IMR-90 (cell line): ENCODE measurements around the gene APLN. TPM values are rescaled to one million over a fixed set of nuclear protein-coding genes. Genes with fewer than 3 reads are reported as not detected.

Experiments used
- ATAC-seq: fragments of 200-7000 bp; cut with Tn5 transposase; 2 replicates; pipeline ENCODE4 v1.9.1; 2020; ENCODE audit warnings: low read depth, mild to moderate bottlenecking, moderate library complexity
- BruUV-seq: library from RNA; stranded (reverse); fragments of 400-500 nt; replicated peaks from 2 replicates; lab custom pipeline; 2021; lab: Mats Ljungman, UMichigan
- CTCF ChIA-PET: fragments of 300-600 bp; formaldehyde crosslinking; extraction: SDS; loops from one replicate; lab custom pipeline; 2021; ENCODE audit warnings: antibody characterized with exemption; lab: Yijun Ruan, JAX
- POLR2A ChIA-PET: fragments of 300-600 bp; sonication (Branson Sonifier 250); formaldehyde crosslinking; loops from one replicate; lab custom pipeline; 2022; ENCODE audit warnings: antibody characterized with exemption; ENCODE audit not compliant: unreplicated experiment; lab: Charles Lee
- DNase-seq: peaks from one replicate; pipeline ENCODE4 v3.0.0; 2013
- H2AFZ ChIP-seq: replicated peaks from 2 replicates; pipeline ENCODE3; 2013; ENCODE audit warnings: low read length, mild to moderate bottlenecking; ENCODE audit not compliant: poor library complexity
- H2AK5ac ChIP-seq: 2 replicates; pipeline ENCODE4 v1.6.1; 2013; ENCODE audit warnings: low read depth, low read length, inconsistent platforms
- H2AK9ac ChIP-seq: replicated peaks from 2 replicates; pipeline ENCODE3; 2013; ENCODE audit warnings: mild to moderate bottlenecking, low read depth, low read length, moderate library complexity; ENCODE audit not compliant: poor library complexity
- H2BK120ac ChIP-seq: 2 replicates; pipeline ENCODE4 v1.6.1; 2013; ENCODE audit warnings: low read depth, low read length, inconsistent platforms
- H2BK15ac ChIP-seq: 3 replicates; pipeline ENCODE4 v1.6.1; 2013; ENCODE audit warnings: low read depth, low read length, inconsistent platforms
- H2BK20ac ChIP-seq: 2 replicates; pipeline ENCODE4 v1.6.1; 2013; ENCODE audit warnings: low read depth, mild to moderate bottlenecking, inconsistent platforms, low read length, moderate library complexity
- H2BK5ac ChIP-seq: 2 replicates; pipeline ENCODE4 v1.6.1; 2013; ENCODE audit warnings: mild to moderate bottlenecking, low read depth, low read length, inconsistent platforms; ENCODE audit not compliant: poor library complexity, severe bottlenecking
- H3K14ac ChIP-seq: replicated peaks from 2 replicates; pipeline ENCODE4 v1.6.1; 2013; ENCODE audit warnings: low read depth, low read length, inconsistent platforms
- H3K18ac ChIP-seq: 2 replicates; pipeline ENCODE4 v1.6.1; 2013; ENCODE audit warnings: low read depth, low read length, control low read depth
- H3K23ac ChIP-seq: 2 replicates; pipeline ENCODE4 v1.6.1; 2013; ENCODE audit warnings: low read depth, low read length, inconsistent platforms
- H3K27ac ChIP-seq: 2 replicates; pipeline ENCODE4 v1.5.1; 2013; ENCODE audit warnings: mild to moderate bottlenecking, control low read depth, low read length; ENCODE audit not compliant: insufficient read depth
- H3K27me3 ChIP-seq: 2 replicates; pipeline ENCODE4 v1.6.1; 2013; ENCODE audit warnings: low read length; ENCODE audit not compliant: control insufficient read depth, insufficient read depth
- H3K36me3 ChIP-seq: 2 replicates; pipeline ENCODE4 v1.6.1; 2013; ENCODE audit warnings: low read length, mixed read lengths; ENCODE audit not compliant: control insufficient read depth, insufficient read depth
- H3K4ac ChIP-seq: 2 replicates; pipeline ENCODE4 v1.6.1; 2013; ENCODE audit warnings: low read depth, low read length, inconsistent platforms
- H3K4me1 ChIP-seq: 2 replicates; pipeline ENCODE4 v1.6.1; 2013; ENCODE audit warnings: low read length, mixed read lengths; ENCODE audit not compliant: control insufficient read depth, insufficient read depth
- H3K4me2 ChIP-seq: 2 replicates; pipeline ENCODE4 v1.6.1; 2013; ENCODE audit warnings: low read depth, mild to moderate bottlenecking, control low read depth, low read length, moderate library complexity
- H3K4me3 ChIP-seq: 2 replicates; pipeline ENCODE4 v1.5.1; 2013; ENCODE audit warnings: low read depth, mild to moderate bottlenecking, control low read depth, low read length, moderate library complexity; ENCODE audit not compliant: insufficient read depth
- H3K56ac ChIP-seq: 2 replicates; pipeline ENCODE4 v1.6.1; 2013; ENCODE audit warnings: low read length, inconsistent platforms; ENCODE audit not compliant: insufficient read depth; ENCODE audit errors: extremely low read depth
- H3K79me1 ChIP-seq, 2 experiments: 2 replicates each; pipeline ENCODE4 v1.6.1; 2013; ENCODE audit warnings: low read length in 2 of 2, inconsistent platforms in 1 of 2, low read depth in 1 of 2
- H3K9ac ChIP-seq: 2 replicates; pipeline ENCODE4 v1.6.1; 2013; ENCODE audit warnings: low read depth, low read length, control low read depth
- H3K9me1 ChIP-seq: 2 replicates; pipeline ENCODE4 v1.6.1; 2013; ENCODE audit warnings: low read length, inconsistent platforms; ENCODE audit not compliant: insufficient read depth
- H3K9me3 ChIP-seq: 2 replicates; pipeline ENCODE4 v1.6.1; 2013; ENCODE audit warnings: low read length; ENCODE audit not compliant: control insufficient read depth, insufficient read depth
- H4K20me1 ChIP-seq: 2 replicates; pipeline ENCODE4 v1.6.1; 2013; ENCODE audit warnings: low read length, inconsistent platforms; ENCODE audit not compliant: insufficient read depth
- H4K5ac ChIP-seq: 2 replicates; pipeline ENCODE4 v1.6.1; 2013; ENCODE audit warnings: mild to moderate bottlenecking, low read depth, low read length, control low read depth
- H4K8ac ChIP-seq, 2 experiments: 2 replicates each; pipeline ENCODE4 v1.6.1; 2013; ENCODE audit warnings: low read depth in 2 of 2, low read length in 2 of 2, control low read depth in 1 of 2, inconsistent platforms in 1 of 2
- H4K91ac ChIP-seq: 2 replicates; pipeline ENCODE4 v1.6.1; 2013; ENCODE audit warnings: low read depth, low read length, inconsistent platforms; ENCODE audit not compliant: insufficient read depth
- BHLHE40 ChIP-seq: fragments of 150-350 bp; IDR thresholded peaks from 2 replicates; pipeline ENCODE4 v1.6.1; 2016; ENCODE audit warnings: mild to moderate bottlenecking, low read depth, low read length
- CEBPB ChIP-seq: IDR thresholded peaks from 2 replicates; pipeline ENCODE4 v1.6.1; 2012; ENCODE audit warnings: low read depth, low read length, improper control_type of control experiment
- CHD1 ChIP-seq: IDR thresholded peaks from 2 replicates; pipeline ENCODE4 v1.6.1; 2012; ENCODE audit warnings: low read depth, low read length, improper control_type of control experiment
- CTCF ChIP-seq: conservative IDR thresholded peaks from 2 replicates; pipeline ENCODE4 v1.5.1; 2012; ENCODE audit warnings: mild to moderate bottlenecking, low read depth, low read length, improper control_type of control experiment
- FOS ChIP-seq: fragments of 150-350 bp; IDR thresholded peaks from 2 replicates; pipeline ENCODE4 v1.6.1; 2016; ENCODE audit warnings: low read depth, low read length
- MAFK ChIP-seq: IDR thresholded peaks from 2 replicates; pipeline ENCODE4 v1.6.1; 2012; ENCODE audit warnings: low read depth, low read length, improper control_type of control experiment
- MAZ ChIP-seq: IDR thresholded peaks from 2 replicates; pipeline ENCODE4 v1.6.1; 2012; ENCODE audit warnings: low read depth, mild to moderate bottlenecking, low read length, improper control_type of control experiment, moderate library complexity, borderline replicate concordance
- MXI1 ChIP-seq: IDR thresholded peaks from 2 replicates; pipeline ENCODE4 v1.6.1; 2012; ENCODE audit warnings: low read depth, mild to moderate bottlenecking, low read length, moderate library complexity, borderline replicate concordance
- NFE2L2 ChIP-seq: fragments of 150-350 bp; IDR thresholded peaks from 2 replicates; pipeline ENCODE4 v1.6.1; 2016; ENCODE audit warnings: low read depth, mild to moderate bottlenecking, low read length
- POLR2A ChIP-seq: IDR thresholded peaks from 2 replicates; pipeline ENCODE4 v1.6.1; 2012; ENCODE audit warnings: mild to moderate bottlenecking, low read depth, low read length
- RAD21 ChIP-seq: IDR thresholded peaks from 2 replicates; pipeline ENCODE4 v1.6.1; 2012; ENCODE audit warnings: low read length, improper control_type of control experiment
- RCOR1 ChIP-seq: IDR thresholded peaks from 2 replicates; pipeline ENCODE4 v1.6.1; 2012; ENCODE audit warnings: mild to moderate bottlenecking, low read length, improper control_type of control experiment; ENCODE audit not compliant: insufficient replicate concordance
- RFX5 ChIP-seq: IDR thresholded peaks from 2 replicates; pipeline ENCODE4 v1.8.0; 2012; ENCODE audit warnings: low read depth, mild to moderate bottlenecking, low read length, moderate library complexity
- SMC3 ChIP-seq: fragments of 150-350 bp; IDR thresholded peaks from 2 replicates; pipeline ENCODE4 v1.6.1; 2016; ENCODE audit warnings: low read depth, mild to moderate bottlenecking, antibody characterized with exemption, low read length, moderate library complexity
- USF2 ChIP-seq: fragments of 150-350 bp; IDR thresholded peaks from 2 replicates; pipeline ENCODE4 v1.6.1; 2017; ENCODE audit warnings: mild to moderate bottlenecking, antibody characterized with exemption, low read length, low read depth
- WGBS, 2 experiments: methylation state at CpG; one replicate each; pipeline versions ENCODE4 v1.1.5 to v1.1.7; 2013; ENCODE audit warnings: missing lambda C conversion rate in 2 of 2; ENCODE audit not compliant: insufficient read length in 1 of 2; ENCODE audit errors: extremely low coverage in 2 of 2; 5-methylcytosine and 5-hydroxymethylcytosine counted together
- dilution Hi-C: fragments of 300-500 bp; cut with HindIII; formaldehyde crosslinking; loops from one replicate; pipeline ENCODE4 v1.14.3; 2018; ENCODE audit warnings: low sequenced_read_pairs; ENCODE audit not compliant: unreplicated experiment
- in situ Hi-C: fragments of 300-500 bp; cut with MboI; formaldehyde crosslinking; loops from 3 replicates; pipeline ENCODE4 v1.14.3; 2019; ENCODE audit warnings: low sequenced_read_pairs, inconsistent platforms, mixed read lengths
- intact Hi-C: fragments of 100-400 bp; cut with micrococcal nuclease; formaldehyde crosslinking; loops from 2 replicates; pipeline ENCODE4 v1.10.0; 2022
- polyA plus RNA-seq, 3 experiments: library from polyadenylated mRNA; depleted of rRNA; stranded (reverse); fragments of >200 nt; gene quantifications; 2 replicates each; pipeline ENCODE4 v1.2.3, GENCODE V29; 2012; ENCODE audit warnings: low replicate concordance in 1 of 3
- total RNA-seq: library from RNA; depleted of rRNA; stranded (reverse); fragments of >200 nt; gene quantifications from 2 replicates; pipeline ENCODE4 v1.2.3, GENCODE V29; 2012
- TF ChIP-seq, protein P1 (sequence below): fragments of 150-350 bp; IDR thresholded peaks from 2 replicates; pipeline ENCODE4 v1.6.1; 2016; ENCODE audit warnings: low read depth, mild to moderate bottlenecking, low read length, moderate library complexity, borderline replicate concordance

APLN gene
- total and polyA plus RNA-seq, 2 of the 4 experiments (the other 2 are of a cell fraction), result 0.18 to 0.72 TPM

DNA sequence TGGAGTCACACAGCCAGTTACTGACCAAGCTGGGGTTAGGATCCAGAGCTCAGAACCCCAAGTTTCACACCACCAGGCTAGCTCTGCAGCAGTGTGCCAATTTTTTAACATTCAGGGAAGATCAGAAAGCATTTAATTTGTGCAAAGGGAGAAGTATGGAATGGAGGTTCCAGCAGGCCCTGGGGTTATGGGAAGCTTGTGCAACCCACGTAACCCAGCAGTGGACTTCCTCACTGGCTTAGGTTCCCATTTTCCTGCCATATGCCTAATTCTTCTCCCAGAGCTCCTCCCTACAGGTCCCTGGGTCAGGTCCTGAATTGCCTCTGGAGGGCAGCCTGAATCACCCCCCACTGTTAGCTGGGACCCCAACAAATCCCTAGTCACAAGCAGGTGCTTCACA lies 14.0 kb downstream of the APLN start:
- Histone ChIP-seq H2AK5ac (no peak overlapping the region), H2BK120ac (no peak overlapping the region), H4K91ac (no peak overlapping the region), H3K14ac (no peak overlapping the region), H3K27ac (no peak overlapping the region), H2BK15ac (no peak overlapping the region), H4K5ac (no peak overlapping the region), H2AK9ac (no peak overlapping the region), H3K4me2 (no peak overlapping the region), H2AFZ (no peak overlapping the region), H4K20me1 (no peaks in the 10 kb centered on the region), H3K4me3 (no peak overlapping the region), H3K9me3 (peaks cover 7% of the 10 kb centered on the region), H3K56ac (no peak overlapping the region), H3K9ac (no peak overlapping the region), H3K79me1 (no peaks in the 10 kb centered on the region), H3K18ac (no peak overlapping the region), H2BK5ac (no peak overlapping the region), H3K23ac (no peak overlapping the region), H3K4me1 (no peaks in the 10 kb centered on the region), H3K4ac (no peak overlapping the region), H3K36me3 (no peaks in the 10 kb centered on the region), H4K8ac (no peak overlapping the region), H2BK20ac (no peak overlapping the region), H3K27me3 (peaks cover 8% of the 10 kb centered on the region; the same call in 1 of the 2 replicates), H3K9me1 (no peaks in the 10 kb centered on the region)
- dilution Hi-C loops (no loop called here), in situ Hi-C loops (no loop called here), intact Hi-C loops (no loop called here)
- POLR2A ChIA-PET, result no interaction called here
- BruUV-seq, result no TSS peak
- CTCF ChIA-PET, result no interaction called here
- TF ChIP-seq CTCF (no peak), RCOR1 (no peak), MXI1 (no peak), SMC3 (no peak), RFX5 (no peak), BHLHE40 (no peak), USF2 (no peak), CHD1 (no peak), CEBPB (no peak), FOS (no peak), NFE2L2 (no peak), MAZ (no peak), POLR2A (no peak), MAFK (no peak), RAD21 (no peak)
- TF ChIP-seq, protein P1, sequence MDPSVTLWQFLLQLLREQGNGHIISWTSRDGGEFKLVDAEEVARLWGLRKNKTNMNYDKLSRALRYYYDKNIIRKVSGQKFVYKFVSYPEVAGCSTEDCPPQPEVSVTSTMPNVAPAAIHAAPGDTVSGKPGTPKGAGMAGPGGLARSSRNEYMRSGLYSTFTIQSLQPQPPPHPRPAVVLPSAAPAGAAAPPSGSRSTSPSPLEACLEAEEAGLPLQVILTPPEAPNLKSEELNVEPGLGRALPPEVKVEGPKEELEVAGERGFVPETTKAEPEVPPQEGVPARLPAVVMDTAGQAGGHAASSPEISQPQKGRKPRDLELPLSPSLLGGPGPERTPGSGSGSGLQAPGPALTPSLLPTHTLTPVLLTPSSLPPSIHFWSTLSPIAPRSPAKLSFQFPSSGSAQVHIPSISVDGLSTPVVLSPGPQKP, result no peak
- no peak for DNase-seq
- WGBS, 2 experiments, result no CpG with 5 or more reads among the region's 1 CpG
- no peak for ATAC-seq
